ENCODE measurements around the gene PALD1. TPM values are rescaled to one million over a fixed set of nuclear protein-coding genes. Genes with fewer than 3 reads are reported as not detected.

The PALD1 gene
- total RNA-seq, 1 experiment from 2014 or later = 0.38 TPM

DNA sequence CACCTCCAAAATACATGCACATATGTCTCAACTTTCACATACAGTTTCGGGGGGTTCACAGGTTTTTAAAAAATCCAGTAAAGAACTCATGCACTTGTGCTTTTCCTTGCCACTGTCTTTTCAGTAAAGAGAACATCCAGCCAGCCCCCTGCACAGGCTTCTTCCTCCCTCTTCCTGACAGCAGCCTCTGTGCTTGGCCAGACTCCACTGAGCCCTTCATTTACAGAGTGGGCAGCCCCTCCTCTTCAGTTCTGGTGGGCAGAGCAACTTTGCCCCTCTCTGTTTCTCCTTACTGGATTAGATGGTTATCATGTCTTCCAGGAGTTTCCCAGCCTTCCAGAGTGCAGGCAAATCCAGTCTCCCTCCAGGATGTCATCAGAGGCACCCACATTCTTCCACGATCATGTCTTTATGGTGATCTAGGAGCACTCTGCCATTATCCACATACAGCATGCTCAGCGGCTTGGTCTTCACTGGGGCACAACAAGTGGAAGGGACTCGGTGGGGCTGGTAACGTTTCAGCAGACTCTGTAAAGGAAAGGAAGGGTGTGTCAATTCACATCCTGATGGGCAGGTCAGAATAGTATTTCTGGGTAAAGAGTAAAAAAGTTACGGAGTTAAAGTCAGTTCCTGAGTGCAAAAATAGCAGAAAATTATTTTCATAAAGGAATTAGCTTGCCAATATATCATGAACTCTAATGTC is 45.9 kb upstream of the PALD1 start:
- Mint-ChIP-seq H3K27me3 (ENCODE audit: unreplicated experiment) (peaks cover 11% of the 10 kb centered on the region), H3K9me3 (ENCODE audit: low read depth, unreplicated experiment) (no peaks in the 10 kb centered on the region), H3K4me3 (ENCODE audit: low read depth, unreplicated experiment) (no peak overlapping the region), H3K4me1 (ENCODE audit: low read depth, unreplicated experiment) (no peaks in the 10 kb centered on the region), H3K36me3 (ENCODE audit: insufficient read depth, unreplicated experiment) (peaks cover under 1% of the 10 kb centered on the region), H3K27ac (ENCODE audit: unreplicated experiment) (no peak overlapping the region)
- TF ChIP-seq, protein P1, sequence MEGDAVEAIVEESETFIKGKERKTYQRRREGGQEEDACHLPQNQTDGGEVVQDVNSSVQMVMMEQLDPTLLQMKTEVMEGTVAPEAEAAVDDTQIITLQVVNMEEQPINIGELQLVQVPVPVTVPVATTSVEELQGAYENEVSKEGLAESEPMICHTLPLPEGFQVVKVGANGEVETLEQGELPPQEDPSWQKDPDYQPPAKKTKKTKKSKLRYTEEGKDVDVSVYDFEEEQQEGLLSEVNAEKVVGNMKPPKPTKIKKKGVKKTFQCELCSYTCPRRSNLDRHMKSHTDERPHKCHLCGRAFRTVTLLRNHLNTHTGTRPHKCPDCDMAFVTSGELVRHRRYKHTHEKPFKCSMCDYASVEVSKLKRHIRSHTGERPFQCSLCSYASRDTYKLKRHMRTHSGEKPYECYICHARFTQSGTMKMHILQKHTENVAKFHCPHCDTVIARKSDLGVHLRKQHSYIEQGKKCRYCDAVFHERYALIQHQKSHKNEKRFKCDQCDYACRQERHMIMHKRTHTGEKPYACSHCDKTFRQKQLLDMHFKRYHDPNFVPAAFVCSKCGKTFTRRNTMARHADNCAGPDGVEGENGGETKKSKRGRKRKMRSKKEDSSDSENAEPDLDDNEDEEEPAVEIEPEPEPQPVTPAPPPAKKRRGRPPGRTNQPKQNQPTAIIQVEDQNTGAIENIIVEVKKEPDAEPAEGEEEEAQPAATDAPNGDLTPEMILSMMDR (IDR thresholded peaks at IDR 0.05; ENCODE audit: unreplicated experiment) = no peak
- intact Hi-C loops (cut with micrococcal nuclease; ENCODE audit: unreplicated experiment) = no loop called here
- no peak for DNase-seq
- CTCF ChIA-PET = interaction anchor here (1.6 kb wide), 1 partner anchor 10 kb away, joined by 5 read pairs; the partner anchor contains the start of gene NODAL
- BruUV-seq (replicated peaks) = TSS peak; percentile 6

DNA sequence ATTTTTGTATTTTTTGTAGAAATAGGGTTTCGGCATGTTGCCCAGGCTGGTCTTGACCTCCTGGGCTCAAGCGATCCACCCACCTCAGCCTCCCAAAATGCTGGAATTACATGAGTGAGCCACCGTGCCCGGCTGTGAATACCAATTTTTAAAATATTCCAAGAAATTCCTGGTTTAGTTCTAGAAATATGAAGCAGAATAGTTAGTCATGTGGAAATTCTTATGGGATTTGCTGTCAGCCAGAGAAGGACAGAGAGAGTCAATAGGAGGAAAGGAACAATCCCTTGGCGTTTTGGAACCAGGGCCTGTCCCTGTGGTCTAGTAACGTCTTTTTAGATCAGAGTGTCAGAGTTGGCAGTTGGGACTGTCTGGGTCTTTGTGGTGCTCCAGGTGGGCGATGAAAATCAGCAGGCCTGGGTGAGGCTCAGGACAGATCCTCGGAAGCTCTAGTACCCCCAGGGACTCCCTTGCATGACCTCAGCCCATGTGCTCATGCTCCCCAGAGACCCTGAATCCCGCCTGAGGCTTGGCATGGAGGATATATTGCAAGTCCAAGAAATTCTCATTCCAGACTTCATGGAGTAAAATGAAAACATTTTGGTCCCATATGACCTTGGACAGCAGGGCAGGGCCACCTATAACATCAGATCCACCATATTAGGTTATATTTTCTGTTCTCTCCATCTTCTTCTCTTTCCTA is 44.8 kb upstream of the PALD1 start:
- Mint-ChIP-seq H3K27ac (ENCODE audit: unreplicated experiment) (no peak overlapping the region), H3K9me3 (ENCODE audit: low read depth, unreplicated experiment) (no peaks in the 10 kb centered on the region), H3K4me1 (ENCODE audit: low read depth, unreplicated experiment) (no peaks in the 10 kb centered on the region), H3K4me3 (ENCODE audit: low read depth, unreplicated experiment) (no peak overlapping the region), H3K27me3 (ENCODE audit: unreplicated experiment) (peaks cover 22% of the 10 kb centered on the region), H3K36me3 (ENCODE audit: insufficient read depth, unreplicated experiment) (no peaks in the 10 kb centered on the region)
- BruUV-seq (replicated peaks) = no TSS peak
- no peak for DNase-seq
- intact Hi-C loops (cut with micrococcal nuclease; ENCODE audit: unreplicated experiment) = no loop called here
- TF ChIP-seq, protein P1 (IDR thresholded peaks at IDR 0.05; ENCODE audit: unreplicated experiment) = no peak
- CTCF ChIA-PET = no interaction called here

DNA sequence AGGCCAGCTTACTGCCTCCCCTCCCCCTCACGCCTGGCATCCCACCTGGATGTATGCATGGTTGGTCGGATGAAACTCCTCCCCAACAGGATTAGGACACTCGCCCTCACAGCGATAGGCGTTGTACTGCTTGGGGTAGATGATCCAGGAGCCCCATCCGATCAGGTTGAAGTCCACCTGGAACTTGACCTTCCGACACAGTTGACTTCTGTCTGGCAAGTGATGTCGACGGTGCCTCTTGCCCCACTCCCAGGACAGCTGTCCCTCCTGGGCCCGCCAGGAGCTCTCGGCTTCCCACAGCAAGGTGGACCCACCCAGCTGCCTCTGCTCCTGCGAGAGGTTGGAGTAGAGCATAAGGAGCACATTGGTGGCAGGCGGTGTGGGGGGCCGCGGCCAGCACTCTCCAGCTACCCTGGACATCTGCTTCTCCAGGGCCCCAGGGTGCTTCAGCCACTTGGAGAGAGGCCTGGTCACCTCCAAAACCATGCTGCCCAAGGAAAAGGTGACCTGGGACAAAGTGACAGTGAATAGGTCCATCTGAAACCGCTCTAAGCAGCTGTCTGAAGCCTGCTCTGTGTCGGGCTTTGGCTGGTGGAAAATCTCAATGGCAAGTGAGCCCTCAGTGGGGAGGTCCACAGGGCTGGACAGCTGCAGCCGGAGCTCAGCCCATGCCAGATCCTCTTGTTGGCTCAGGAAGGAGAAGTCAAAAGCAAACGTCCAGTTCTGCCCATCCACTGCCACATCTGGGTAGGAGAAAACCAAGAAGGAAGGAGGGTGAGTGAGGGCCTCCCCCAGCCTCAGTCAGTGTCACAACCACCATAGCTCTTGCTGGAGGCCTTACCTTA is 43.1 kb upstream of the PALD1 start:
- no peaks in the 10 kb centered on the region for H3K9me3 Mint-ChIP-seq (ENCODE audit: low read depth, unreplicated experiment)
- H3K27me3 Mint-ChIP-seq (ENCODE audit: unreplicated experiment) = peaks cover 39% of the 10 kb centered on the region
- no TSS peak for BruUV-seq (replicated peaks)
- no peak overlapping the region for H3K27ac Mint-ChIP-seq (ENCODE audit: unreplicated experiment)
- intact Hi-C loops (cut with micrococcal nuclease; ENCODE audit: unreplicated experiment) = no loop called here
- H3K4me1 Mint-ChIP-seq (ENCODE audit: low read depth, unreplicated experiment) = no peaks in the 10 kb centered on the region
- no peaks in the 10 kb centered on the region for H3K36me3 Mint-ChIP-seq (ENCODE audit: insufficient read depth, unreplicated experiment)
- DNase-seq = no peak
- TF ChIP-seq, protein P1 (IDR thresholded peaks at IDR 0.05; ENCODE audit: unreplicated experiment) = no peak
- CTCF ChIA-PET = interaction anchor here (1.3 kb wide), 1 partner anchor 9 kb away, joined by 5 read pairs; no protein-coding TSS in a partner anchor
- no peak overlapping the region for H3K4me3 Mint-ChIP-seq (ENCODE audit: low read depth, unreplicated experiment)

DNA sequence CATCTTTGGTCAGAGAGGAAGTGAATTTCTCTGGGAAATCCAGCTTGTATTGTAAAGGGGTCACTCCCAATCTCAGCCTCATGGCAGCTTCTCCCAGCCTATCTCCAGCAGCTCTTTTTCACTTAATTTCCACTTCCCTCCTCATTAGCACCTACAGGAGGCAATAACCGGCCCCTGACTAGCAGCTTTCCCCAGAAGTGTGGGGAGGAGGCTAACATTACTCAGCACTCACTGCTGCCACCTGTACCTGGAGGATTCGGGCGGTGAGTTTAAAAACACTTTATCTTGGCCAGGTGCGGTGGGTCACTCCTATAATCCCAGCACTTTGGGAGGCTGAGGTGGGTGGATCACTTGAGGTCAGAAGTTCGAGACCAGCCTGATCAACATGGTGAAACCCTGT is 40.8 kb upstream of the PALD1 start:
- peaks cover 61% of the 10 kb centered on the region for H3K27me3 Mint-ChIP-seq (ENCODE audit: unreplicated experiment)
- CTCF ChIA-PET = no interaction called here
- intact Hi-C loops (cut with micrococcal nuclease; ENCODE audit: unreplicated experiment) = no loop called here
- no peak for DNase-seq
- peaks cover 8% of the 10 kb centered on the region for H3K4me1 Mint-ChIP-seq (ENCODE audit: low read depth, unreplicated experiment)
- no peak overlapping the region for H3K27ac Mint-ChIP-seq (ENCODE audit: unreplicated experiment)
- H3K4me3 Mint-ChIP-seq (ENCODE audit: low read depth, unreplicated experiment) = no peak overlapping the region
- H3K9me3 Mint-ChIP-seq (ENCODE audit: low read depth, unreplicated experiment) = no peaks in the 10 kb centered on the region
- no TSS peak for BruUV-seq (replicated peaks)
- TF ChIP-seq, protein P1 (IDR thresholded peaks at IDR 0.05; ENCODE audit: unreplicated experiment) = no peak
- H3K36me3 Mint-ChIP-seq (ENCODE audit: insufficient read depth, unreplicated experiment) = no peaks in the 10 kb centered on the region
